Stimulated activated CD8-positive, alpha-beta memory T cell treated with anti-CD3 and anti-CD28 coated beads, Interleukin-4, amount 100 ng/mL, for 4 hours (primary cell): ENCODE results near the gene RXFP1.

Experiments
- DNase-seq, 2 donors: peaks; one replicate each; pipeline ENCODE4 v3.0.0-alpha.2; 2020; ENCODE audit warnings: low read depth in 2 of 2, low spot score in 1 of 2

RXFP1 gene

DNA sequence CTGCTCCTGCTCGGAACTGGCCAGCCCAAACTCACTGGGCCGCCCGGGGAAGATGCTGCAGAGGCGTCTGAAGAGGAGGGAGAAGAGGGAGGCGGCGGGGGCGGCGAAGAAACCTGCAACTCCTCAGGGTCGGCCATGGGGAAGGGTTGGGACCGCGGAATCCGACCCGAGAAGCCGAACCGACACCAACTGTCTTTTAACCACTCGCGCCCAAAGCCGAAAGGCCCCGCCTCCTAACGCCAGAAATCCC is 149.9 kb downstream of the RXFP1 start, which contains the start of gene C4orf46:
Gene C4orf46, minus strand, starts transcription at position 223 of the 250 bp plus-strand sequence. Its CDS starts 86 bp downstream, at position 137.
- DNase-seq, result no peak

DNA sequence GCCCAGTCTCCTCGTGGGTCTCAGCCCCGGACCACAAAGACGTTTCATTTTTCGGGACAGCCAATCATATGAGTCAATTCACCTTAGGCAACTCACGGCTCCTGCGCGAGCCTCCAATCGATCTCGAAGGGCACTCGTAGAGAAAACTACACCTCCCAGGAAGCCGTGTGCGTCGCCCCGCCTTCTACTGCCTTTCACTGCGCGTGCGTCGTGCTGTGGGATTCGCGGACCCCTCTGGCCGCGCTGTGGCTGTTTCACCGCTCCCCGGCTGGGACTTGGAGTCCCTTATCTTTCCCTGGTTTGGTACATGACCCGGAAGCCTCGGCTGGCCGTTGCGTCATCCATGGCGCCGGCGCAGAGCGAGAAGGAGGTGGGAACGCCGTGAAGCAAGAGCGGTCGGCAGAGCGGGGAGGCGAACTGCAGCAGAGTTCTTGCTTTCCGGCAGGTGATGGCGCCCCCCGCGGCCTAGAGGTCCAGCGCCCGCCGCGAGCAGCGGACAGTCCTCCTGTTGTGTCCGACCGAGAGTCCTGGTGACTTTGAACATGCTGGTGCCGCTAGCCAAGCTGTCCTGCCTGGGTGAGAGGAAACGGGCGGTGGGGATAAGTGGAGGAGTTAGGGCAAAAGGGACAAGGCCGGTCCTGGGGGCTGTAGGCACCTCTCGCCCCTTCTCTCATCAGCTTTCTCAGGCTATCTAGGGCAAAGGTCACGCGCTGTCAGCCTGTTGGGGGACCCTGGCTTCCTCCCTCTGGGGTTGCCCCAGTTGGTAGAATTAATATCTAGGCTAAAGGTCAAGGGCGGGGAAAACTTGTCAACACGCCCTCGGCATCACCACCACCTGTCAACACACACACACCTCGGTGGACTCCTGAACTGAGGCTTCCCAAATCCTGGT is 150.5 kb downstream of the RXFP1 start, which contains the start of gene ETFDH:
Gene ETFDH, plus strand, starts transcription at position 382 of the 892 bp plus-strand sequence. Its CDS starts 161 bp downstream, at position 543.
- peak; percentile 96 to 97 for DNase-seq

DNA sequence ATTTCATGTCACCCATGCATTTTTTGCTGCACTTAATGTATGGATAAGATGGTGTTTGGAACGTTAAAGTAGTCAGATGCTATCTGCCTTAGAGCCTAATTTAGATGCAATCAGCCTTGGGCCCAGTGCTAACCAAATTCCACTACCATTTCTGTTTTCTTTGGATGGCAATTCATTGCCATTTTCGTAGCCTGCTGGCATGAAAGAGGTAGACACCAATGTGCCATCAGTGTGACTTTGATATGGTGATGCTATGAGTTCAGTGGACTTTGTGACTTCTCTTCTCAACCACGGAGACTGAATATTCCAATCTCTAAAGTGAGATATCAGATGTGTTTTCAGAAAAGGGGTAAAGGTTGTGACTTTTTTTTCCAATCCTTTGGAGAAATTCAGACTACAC is 152.0 kb downstream of the RXFP1 start:
- no peak for DNase-seq

DNA sequence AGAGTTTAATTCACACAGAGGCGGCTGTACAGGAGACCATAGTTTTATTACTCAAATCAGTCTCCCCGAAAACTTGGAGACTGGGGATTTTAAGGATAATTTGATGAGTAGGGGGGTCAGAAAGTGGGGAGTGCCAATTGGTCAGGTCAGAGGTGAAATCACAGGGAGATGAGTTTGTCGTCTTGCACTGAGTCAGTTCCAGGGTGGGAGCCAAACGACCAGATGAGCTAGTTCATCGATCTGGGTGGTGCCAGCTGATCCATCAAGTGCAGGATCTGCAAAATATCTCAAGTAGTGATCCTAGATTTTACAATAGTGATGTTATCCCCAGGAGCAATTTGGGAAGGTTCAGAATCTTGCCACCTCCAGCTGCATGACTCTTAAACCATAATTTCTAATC is 154.4 kb downstream of the RXFP1 start:
- DNase-seq, result no peak

DNA sequence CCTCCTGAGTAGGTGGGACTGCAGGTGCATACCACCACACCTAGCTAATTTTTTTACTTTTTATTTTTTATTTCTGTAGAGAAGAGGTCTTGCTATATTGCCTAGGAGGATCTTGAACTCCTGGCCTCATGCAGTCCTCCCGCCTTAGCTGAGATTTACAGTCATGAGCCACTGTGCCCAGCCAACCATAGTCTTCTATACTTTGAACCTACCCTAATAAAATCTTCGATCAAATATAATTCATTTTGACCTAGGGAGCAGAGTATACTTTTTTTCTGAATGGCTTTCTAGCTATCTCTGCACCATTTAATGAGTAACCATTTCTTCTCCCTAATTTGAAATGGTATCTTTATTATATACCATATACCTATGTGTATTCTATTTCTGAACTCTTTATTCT is 157.1 kb downstream of the RXFP1 start:
- DNase-seq, result no peak

DNA sequence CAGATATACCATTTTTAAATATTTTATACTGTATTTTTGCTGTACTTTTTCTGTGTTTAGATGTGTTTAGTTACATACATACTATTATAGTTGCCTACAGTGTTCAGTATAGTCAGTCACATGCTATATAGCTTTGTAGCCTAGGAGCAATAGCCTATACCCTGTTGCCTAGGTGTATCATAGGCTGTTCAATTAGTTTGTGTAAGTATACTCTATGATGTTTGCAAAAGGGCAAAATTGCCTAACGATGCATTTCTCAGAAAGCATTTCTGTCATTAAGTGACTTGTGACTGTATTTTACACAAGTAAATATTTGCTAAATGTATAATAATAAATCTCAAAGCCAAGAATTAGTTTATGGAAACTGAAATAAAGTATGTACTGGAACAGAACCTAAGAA is 159.9 kb downstream of the RXFP1 start:
- no peak for DNase-seq

DNA sequence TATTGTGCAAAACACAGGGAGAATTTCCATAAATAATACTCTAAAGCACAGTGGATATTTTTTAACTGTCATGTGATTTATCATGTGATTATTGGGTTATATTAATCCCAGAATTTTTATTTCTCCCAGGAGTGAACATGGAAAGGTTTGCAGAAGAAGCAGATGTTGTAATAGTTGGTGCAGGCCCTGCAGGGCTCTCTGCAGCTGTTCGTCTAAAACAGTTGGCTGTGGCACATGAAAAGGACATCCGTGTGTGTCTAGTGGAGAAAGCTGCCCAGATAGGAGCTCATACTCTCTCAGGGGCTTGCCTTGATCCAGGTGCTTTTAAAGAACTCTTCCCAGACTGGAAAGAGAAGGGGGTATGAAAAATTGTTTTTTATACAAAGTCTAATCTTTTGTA is 160.4 kb downstream of the RXFP1 start:
- DNase-seq, result no peak

DNA sequence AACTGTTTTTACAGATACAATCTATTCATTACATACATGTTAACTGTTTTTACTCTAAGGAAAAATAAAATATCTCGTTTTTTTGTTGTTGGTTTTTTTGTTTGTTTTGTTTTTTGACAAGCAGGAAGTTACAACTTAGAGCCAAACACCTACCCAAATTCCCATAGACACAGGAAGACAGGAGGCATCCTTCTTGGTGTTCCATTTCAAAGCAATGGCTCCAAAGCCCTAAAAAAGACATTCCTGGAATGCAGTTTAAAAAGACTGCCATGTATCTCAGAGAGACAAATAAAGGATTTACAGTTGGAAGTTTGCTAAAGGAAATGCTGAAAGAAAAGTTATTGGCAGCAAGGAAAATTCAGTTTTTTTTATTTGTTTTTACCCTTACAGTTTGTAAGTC is 167.1 kb downstream of the RXFP1 start:
- no peak for DNase-seq
